GM18519 (cell line): Measurements from ENCODE around the gene PHF21A.

Experiments
- ATAC-seq: cut with Tn5 transposase; IDR thresholded peaks from one replicate; pipeline ENCODE4 v1.9.1; 2021; ENCODE audit warnings: mild to moderate bottlenecking, moderate library complexity; ENCODE audit not compliant: unreplicated experiment, low FRiP score

Gene PHF21A

GRCh38 chr11:46099963-46100316, 21.3 kb downstream of the PHF21A start:
- ATAC-seq = no peak

- no peak for ATAC-seq
These were observed 30.9 kb downstream of the PHF21A start for GRCh38 chr11:46090375-46090774.

- ATAC-seq = no peak
These were observed 41.6 kb downstream of the PHF21A start for GRCh38 chr11:46079662-46080061.

GRCh38 chr11:46075928-46076327, 45.3 kb downstream of the PHF21A start:
- ATAC-seq = no peak

GRCh38 chr11:46075168-46075567, 46.1 kb downstream of the PHF21A start:
- ATAC-seq = no peak

GRCh38 chr11:46073632-46074031, 47.6 kb downstream of the PHF21A start:
- ATAC-seq = no peak

- ATAC-seq = no peak
These were observed 48.9 kb downstream of the PHF21A start for GRCh38 chr11:46072172-46072964.

GRCh38 chr11:46071091-46071490, 50.2 kb downstream of the PHF21A start:
- no peak for ATAC-seq

- no peak for ATAC-seq
These were observed 51.7 kb downstream of the PHF21A start for GRCh38 chr11:46069595-46069994.

- no peak for ATAC-seq
These were observed 54.9 kb downstream of the PHF21A start for GRCh38 chr11:46066335-46066734.

GRCh38 chr11:46065681-46066080, 55.6 kb downstream of the PHF21A start:
- no peak for ATAC-seq

- no peak for ATAC-seq
These were observed 57.0 kb downstream of the PHF21A start for GRCh38 chr11:46064221-46064620.

- no peak for ATAC-seq
These were observed 58.1 kb downstream of the PHF21A start for GRCh38 chr11:46063138-46063537.

GRCh38 chr11:46060013-46060412, 61.2 kb downstream of the PHF21A start:
- no peak for ATAC-seq

- ATAC-seq = no peak
These were observed 63.8 kb downstream of the PHF21A start for GRCh38 chr11:46057489-46057888.

GRCh38 chr11:46055371-46055770, 65.9 kb downstream of the PHF21A start:
- ATAC-seq = no peak

- no peak for ATAC-seq
These were observed 70.2 kb downstream of the PHF21A start for GRCh38 chr11:46051102-46051501.

GRCh38 chr11:46050662-46051061, 70.6 kb downstream of the PHF21A start:
- no peak for ATAC-seq

- no peak for ATAC-seq
These were observed 71.2 kb downstream of the PHF21A start for GRCh38 chr11:46050003-46050461.

- ATAC-seq = no peak
These were observed 71.8 kb downstream of the PHF21A start for GRCh38 chr11:46049325-46049897.

- no peak for ATAC-seq
These were observed 73.1 kb downstream of the PHF21A start for GRCh38 chr11:46048198-46048597.

- no peak for ATAC-seq
These were observed 73.7 kb downstream of the PHF21A start for GRCh38 chr11:46047520-46047919.
